Measurements from ENCODE around the gene PRKCE.
"Not testable (repeated sequence)": the region's sequence is repeated elsewhere in the genome, so short reads cannot be mapped to it uniquely, and the experiment has no call there.

Gene PRKCE

DNA sequence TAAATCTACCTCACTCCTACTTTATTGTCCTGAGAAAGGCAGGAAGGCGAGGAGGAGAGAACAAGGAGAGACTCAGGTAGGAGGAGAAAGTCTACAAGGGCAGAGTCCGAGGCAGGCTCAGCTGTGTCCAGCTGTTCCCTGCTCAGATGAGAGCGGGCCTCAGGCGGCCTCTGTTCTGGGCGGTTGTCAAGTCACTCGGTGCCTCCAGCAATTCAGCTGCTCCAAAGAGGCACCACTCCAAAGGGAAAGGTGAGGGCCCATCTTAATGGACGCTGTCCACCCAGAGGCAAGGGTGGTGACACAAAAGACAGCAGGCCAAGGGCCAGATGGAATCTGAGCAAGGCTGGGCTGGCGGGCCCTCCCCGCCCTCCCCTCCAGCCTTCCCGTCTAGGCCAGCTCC lies 544.3 kb downstream of the PRKCE start:
- no peak for DNase-seq (ENCODE audit: low spot score)

DNA sequence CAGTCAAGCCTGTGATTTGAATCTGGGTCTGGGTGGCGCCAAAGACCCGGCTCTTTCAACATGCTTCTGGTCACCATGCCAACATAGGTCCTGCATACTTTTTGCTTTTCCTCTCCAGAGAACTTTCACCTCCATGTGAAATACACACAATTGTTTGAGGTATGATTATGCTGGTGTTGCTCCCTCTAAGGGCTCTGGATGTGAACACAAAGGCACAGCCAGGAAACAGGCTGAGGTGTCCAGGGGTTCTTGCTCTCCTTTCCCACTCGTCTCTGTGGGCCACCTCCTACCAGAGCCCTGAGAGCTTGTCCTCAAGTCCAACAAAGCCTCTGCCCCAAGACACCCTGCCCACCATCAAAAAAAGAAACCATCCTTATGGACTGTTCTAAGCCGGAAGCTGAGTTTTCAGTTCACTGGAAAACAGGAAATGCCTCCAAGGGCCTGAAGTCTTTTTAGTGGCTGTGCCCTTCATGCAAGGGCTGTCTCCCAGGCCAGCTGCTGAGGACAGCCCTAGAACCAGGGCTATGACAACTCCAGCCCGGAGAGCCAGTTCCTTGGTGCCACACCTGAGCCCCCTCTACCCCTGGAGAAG lies 545.5 kb downstream of the PRKCE start:
- DNase-seq (ENCODE audit: low spot score): no peak

DNA sequence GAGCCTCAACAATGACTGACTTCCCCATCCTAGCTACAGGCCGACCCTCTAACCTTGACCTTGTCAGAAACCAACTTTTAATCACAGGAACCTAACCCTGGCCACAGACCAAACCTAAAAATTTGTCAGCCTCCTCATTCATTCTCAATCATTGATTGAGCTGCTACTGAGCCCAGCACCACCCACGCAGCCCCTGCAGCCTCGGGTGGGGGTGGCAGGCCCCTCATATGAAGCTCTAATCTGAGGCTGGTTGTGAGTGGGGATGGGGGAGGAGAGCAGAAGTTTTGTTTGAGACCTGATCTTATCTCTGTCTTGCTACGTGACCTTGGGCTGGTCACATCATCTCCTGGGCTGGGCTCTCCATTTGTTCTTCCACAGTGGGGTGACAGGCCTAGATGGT lies 546.2 kb downstream of the PRKCE start:
- no peak for DNase-seq (ENCODE audit: low spot score)

DNA sequence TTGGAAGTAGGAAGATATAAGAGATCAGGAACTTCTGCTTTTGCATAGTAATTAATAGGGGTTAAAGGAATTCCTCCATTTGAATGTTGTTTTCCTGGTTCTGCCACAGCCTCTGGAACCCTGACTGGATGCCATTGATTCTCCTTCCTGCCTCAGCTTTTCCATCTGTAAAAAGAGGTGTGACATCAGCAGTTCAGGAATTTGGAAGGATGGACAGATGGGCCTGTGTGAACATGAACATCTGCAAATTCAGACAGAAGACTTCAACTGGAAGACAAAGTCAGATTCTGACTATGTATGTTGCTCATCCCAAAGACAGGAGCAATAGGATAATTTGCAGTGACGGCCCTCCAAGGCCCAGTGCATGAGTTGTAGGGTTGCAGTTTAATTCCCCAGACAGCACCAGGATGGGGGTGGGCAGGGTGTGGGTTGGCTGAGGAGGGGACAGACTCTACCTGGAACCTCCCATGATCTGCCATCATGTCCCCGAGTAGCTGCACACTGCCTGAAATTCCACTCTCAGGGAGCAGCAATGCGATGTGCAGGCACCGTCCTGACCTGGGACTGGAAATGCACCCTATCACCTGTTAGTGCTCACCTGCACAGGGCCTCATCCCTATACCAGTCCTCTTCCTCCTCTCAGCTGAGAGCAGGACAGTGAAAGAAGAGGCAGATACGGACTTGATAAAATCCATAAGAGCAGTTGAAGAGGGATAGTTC lies 546.8 kb downstream of the PRKCE start:
- DNase-seq (ENCODE audit: low spot score): no peak

DNA sequence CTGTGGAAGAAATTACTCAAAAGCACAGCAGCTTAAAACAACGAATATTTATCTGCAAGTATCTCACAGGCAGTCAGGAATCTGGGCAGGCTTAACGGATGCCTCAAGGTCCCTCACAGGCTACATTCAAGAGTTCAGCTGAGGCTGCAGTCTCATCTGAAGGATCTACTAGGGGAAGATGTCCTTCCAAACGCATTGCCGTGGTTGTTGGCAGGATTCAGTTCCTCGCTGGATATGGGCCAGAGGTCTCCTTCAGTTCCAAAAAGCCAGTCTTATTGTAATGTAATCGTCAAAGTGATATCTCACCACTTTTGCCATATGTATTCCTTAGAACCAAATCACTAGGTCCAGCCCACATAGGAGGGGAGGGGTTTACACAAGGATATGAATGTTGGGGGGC lies 547.5 kb downstream of the PRKCE start:
- DNase-seq (ENCODE audit: low spot score): no peak

DNA sequence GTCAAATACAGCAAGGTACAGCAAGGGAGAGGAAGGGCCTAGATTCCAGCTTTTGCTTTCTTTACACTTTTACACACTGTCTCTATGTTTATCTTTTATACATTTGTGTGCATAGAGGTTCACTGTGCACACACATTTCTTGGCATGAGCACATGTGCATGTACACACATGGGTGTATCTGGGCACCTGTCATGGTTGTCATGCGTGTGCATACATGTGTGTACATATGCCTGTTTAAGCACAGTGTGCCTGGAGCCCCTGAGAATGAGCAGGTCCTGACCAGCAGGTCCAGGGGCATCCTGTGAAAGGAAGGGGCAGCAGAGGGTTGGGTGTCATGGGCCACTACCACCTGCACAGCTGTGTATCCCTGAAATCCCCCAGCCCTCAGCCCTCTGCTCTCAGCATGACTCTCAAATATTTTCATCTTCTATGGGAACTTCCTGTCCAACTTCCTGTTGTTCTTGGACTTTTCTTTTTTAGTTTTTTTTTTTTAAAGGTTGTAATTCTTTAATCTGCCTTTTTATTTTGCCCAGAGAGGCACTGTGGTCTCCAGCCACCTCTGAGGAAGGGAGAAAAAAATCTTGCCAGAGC lies 548.7 kb downstream of the PRKCE start:
- no peak for DNase-seq (ENCODE audit: low spot score)

DNA sequence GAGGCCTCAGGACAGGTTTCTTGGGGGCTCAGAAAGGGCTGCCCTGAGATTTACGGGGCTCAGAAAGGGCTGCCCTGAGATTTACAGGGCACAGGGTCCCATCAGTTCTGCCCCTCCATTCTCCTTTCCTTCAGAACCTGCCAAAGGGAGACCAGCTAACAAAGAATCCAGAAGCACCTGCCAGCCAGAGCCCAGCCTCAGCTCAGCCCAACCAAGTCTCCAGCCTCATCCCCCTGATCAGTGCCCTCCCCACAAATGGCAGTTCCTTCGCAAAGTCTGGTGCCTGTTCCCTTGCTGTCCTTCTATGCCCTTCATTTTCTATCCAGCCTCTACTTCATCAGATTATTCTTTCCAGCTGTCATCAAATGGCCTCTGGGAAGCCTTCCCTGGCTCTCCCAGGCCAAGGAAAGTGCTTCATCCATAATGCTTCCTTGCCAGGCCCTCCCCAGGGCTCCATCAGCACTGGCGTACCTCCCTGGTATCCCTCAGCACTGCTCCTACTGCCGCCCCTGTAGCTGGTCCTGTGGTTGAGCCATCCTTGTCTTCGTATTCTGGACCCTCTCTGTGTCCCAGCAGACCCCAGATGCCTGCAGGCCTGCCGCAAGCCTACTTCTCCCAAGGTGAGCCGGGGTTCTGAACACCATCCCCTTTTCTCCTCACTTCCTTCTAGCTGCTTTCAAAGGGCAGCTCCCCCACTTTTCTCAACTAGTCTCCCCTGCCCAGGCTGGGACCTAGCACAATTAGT lies 549.6 kb downstream of the PRKCE start:
- DNase-seq (ENCODE audit: low spot score): no peak

DNA sequence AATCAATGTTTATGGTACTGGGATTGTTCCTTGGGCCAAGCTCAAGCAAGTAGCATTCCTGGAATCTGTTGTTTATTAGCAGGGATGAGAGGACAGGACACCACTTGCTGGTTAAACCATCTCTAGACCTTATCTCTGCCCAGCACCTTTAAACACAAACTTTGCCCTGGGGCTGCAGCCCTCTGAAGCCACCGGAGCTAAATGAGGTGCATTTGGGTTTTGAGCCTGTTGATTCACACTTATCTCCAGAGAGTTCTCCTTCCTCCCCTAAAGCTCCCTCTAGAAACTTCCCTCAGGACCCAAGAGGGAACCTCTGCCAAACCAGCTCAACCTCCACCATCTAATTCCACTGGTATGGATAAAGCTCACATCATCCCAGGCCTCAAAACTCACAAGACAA lies 551.0 kb downstream of the PRKCE start:
- DNase-seq (ENCODE audit: low spot score): no peak

DNA sequence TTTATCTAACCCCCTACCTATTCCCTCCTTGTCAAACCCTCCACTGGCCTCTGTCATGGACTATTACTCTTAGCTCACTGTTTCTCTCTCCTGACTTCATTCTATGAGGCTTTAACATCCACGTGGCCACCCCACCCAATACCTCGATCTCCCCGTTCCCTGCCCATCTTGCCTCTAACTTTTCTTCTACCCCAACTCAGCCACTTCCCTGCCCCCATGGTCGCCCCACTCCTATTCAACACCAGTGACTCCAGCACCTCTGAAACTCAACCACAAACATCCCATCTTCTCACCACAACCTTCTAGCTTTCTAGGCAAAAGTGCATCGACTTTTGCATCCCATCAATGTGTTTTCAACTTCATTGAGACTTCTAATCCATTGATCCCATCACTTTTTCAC lies 551.5 kb downstream of the PRKCE start:
- DNase-seq (ENCODE audit: low spot score): no peak

DNA sequence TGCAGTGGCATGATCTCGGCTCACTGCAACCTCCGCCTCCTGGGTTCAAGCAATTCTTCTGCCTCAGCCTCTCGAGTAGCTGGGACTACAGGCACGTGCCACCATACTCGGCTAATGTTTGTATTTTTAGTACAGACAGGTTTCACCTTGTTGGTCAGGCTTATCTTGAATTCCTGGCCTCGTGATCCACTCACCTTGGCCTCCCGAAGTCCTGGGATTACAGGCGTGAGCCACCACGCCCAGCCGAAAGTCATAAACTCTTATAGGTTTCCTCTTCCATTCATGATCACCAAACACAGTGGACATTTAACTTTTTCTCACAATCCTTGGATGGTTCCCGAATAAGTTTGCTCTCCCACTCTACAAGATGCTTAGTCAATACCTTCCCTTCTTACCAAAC lies 552.2 kb downstream of the PRKCE start:
- DNase-seq (ENCODE audit: low spot score): not testable (repeated sequence)

DNA sequence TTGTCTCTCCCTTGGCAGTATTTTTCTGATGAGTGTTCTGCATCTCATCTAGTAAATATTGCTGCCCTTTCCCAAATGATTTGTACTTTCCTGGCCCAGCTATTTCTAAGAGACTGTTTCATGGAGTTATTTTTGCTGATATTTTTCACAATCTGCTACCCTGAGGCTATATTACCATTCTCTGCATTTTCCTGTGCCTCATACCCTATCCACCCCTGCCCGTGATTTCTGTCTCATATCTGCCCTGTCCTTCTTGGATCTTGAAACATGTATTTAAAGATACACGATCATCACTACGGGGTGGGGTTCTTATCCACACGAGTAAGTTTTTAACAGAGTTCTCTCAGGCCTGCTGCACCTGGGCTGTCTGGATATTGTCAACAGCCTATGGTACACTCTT lies 556.1 kb downstream of the PRKCE start:
- DNase-seq (ENCODE audit: low spot score): no peak

DNA sequence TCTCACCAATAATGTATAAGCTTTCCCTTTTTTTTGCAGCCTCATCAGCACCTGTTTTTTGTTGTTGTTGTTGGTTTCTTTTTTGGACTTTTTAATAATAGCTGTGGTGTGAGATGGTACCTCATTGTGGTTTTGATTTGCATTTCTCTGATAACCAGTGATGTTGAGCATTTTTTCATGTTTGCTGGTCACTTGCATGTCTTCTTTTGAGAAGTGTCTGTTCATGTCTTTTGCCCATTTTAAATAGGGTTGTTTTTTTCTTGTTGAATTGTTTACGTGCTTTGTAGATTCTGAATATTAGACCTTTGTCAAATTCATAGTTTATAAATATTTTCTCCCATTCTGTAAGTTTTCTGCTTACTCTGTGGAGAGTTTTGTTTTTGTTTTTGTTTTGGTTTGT lies 557.3 kb downstream of the PRKCE start:
- no peak for DNase-seq (ENCODE audit: low spot score)

DNA sequence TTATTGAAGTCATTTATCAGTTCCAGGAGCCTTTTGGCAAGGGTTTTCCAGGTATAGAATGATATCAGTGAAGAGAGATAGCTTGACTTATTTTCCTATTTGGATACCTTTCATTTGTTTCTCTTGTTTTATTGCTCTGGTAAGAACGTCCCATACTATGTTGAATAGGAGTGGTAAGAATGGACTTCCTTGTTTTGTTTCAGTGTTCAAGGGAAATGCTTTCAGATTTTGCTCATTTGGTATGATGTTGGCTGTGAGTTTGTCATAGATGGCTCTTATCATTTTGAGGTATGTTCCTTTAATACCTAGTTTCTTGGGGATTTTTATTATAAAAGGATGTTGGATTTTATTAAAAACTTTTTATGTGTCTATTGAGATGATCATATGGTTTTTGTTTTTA lies 558.6 kb downstream of the PRKCE start:
- DNase-seq (ENCODE audit: low spot score): no peak

DNA sequence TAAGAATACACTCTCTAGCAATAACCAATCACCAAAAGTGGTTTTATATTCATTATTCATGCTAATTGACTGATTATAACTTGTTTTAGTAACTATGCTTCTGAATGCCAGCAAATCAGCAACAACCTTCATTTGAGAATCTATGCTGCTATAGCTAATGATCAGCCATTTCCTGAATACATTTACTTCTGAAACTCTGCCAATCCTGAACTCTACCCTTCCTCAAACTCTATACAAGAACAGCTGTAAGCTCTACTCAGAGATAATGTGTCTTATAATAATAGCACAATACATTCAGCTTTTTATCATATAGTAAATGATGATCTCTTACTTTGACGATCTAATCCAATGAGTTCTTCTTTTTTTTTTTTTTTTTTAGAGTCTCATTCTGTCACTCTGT lies 560.0 kb downstream of the PRKCE start:
- no peak for DNase-seq (ENCODE audit: low spot score)

DNA sequence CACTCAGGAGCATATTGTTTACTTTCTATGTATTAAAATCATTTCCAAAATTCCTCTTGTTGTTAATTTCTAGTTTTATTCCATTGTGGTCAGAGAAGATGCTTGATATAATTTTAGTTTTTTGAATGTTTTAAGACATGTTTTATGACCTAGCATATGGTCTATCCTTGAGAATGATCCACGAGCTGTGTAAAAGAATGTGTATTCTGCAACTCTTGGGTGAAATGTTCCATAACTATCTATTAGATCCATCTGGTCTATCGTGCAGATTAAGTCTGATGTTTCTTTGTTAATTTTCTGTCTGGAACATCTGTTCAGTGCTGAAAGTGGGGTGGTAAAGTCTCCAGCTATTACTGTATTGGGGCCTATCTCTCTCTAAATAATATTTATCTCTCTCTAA lies 562.4 kb downstream of the PRKCE start:
- no peak for DNase-seq (ENCODE audit: low spot score)

DNA sequence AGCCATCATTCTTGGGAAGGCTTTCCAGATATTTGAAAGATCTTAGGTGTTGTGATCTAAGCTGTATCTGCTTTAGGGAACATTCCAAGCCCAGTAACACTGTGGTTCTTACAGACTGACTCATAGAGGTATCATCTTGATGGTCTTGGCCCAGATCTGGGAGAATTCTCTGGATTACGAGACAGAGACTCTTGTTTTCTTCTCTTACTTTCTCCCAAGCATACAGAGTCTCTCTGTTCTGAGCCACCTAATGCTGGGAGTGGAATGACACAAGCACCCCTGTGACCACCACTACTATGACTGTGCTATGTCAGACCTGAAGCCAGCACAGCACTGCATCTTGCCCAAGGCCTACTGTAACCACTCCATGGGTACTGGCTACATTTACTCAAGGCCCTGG lies 564.7 kb downstream of the PRKCE start:
- no peak for DNase-seq (ENCODE audit: low spot score)

DNA sequence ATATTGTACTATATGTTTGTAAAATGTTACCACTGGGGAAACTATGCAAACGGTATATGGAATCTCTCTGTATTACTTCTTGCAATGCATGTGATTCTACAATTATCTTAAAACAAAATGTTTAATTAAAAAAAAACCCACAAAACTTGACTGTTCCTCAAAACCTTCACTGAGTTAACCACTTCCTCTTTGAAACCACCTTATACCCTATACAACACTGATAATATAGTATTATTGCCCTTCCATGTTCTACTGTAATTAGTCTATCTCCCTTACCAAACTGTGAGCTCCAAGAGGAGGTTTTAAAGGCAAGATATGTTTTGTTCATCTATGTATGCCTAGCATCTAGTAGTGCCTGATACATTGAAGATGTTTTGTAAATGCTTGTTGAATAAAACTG lies 572.0 kb downstream of the PRKCE start:
- DNase-seq (ENCODE audit: low spot score): not testable (repeated sequence)

DNA sequence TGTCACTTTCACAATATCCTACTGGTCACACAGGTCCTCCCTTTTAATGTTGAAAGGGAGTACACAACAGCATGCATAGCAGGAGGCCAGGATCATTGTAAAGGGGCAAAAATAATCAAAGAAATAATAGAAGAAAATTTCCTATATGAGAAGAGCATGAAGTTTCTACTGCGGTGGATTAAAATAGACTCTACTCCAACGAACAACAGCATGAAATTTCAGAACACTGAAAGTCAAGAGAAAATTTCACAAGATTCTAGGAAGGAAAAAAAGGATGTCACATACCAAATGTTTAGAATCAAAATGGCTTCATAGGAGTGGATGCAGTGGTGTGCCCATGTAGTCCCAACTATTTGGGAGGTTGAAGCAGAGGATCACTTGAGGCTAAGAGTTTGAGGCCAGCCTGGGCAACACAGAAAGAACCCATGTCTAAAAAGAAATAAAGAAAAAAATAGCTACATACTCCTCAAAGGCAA lies 573.7 kb downstream of the PRKCE start:
- no peak for DNase-seq (ENCODE audit: low spot score)

DNA sequence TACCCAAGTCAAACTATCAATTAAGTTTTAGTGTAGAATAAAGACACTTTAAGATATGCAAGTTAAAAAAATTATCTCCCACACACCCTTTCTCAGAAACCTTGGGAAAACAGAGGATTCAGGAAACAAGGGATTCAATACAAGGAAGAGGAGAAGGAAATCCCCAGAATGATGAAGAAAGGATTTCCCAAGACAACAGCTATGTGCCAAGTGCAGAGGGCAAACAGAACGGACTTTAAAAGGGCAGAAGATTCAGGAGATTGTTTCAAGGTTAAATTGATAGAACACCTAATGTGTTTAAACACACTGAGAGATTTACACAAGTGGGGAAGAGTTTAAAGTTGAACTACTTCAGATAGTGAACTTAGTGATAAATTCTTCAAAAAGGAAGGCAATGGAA lies 574.3 kb downstream of the PRKCE start:
- DNase-seq (ENCODE audit: low spot score): no peak

DNA sequence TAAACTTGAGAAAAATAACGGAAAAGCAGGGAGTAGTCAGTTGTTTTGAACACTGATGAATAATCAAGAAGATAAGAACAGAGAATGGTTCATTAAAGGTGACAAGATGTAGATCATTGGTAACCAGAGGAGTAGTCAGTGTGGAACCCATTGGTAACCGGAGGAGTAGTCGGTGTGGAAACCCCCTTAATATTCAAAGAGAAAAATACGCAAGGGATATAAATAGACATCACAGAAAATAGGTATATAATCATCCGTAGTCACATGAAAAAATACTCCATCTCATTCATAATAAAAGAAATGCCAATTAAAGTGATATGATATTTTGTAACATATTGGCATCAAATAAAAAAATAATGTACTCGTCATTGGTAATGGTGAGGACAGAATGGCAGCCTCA lies 575.1 kb downstream of the PRKCE start:
- no peak for DNase-seq (ENCODE audit: low spot score)

DNA sequence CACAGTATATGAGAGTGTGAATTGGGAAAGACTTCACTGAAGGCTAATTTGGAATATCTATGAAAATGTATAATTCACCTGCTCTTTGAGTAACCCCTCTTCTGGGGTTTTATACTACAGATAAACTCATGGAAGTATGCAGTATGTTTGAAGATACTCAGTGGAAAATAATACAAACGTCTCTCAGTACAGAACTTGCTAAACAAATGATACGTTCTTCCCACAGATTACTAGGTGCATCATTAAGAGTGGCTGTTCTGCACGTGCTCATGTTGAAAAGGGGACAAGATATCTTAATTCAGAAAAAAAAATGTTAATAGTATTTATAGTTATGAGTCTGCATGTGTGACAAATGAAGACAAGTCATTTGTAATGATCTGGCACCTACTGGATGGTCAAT lies 575.5 kb downstream of the PRKCE start:
- DNase-seq (ENCODE audit: low spot score): no peak

DNA sequence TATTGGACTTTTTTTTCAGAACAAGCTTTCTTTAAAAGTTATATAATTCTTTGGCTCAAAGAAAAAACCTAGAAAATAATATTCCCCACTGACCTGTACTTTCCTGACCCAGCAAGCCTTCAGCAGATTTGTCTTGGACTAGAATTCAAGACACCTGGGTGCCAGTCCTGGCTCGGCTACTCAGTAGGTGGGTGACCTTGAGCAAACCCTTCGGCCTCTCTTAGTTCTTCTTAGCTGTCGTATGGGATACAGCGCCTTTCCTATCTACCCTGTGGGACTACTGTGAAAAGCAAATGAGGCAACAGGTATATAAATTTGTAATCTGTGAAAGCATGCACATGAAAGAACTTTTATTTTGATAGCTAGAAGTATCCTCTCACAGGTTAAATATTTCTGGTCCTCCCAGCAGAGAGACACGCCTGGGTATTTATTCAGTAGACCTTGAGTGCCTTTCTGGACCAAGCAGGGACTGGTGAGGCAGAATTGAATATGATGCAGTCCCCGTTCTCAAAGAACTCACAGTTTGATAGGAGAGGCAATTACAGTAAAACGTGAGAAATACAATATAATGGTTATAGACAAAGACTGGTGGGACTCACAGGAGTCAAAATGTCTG lies 576.3 kb downstream of the PRKCE start:
- DNase-seq (ENCODE audit: low spot score): no peak

Measured in germinal center (tissue), 1 donor.